SJCRH30 (cell line): ENCODE data around the gene PURA. TPM values are rescaled to one million over a fixed set of nuclear protein-coding genes. Genes with fewer than 3 reads are reported as not detected.
A peak's percentile ranks its signal among the peaks of the same experiment; 100 is the strongest.

ENCODE experiments used
- DNase-seq, 2 experiments: peaks; one replicate each; pipeline ENCODE4 v3.0.0-alpha.2; 2015 to 2020
- H3K27ac ChIP-seq: fragments of 250-450 bp; sonication (Bioruptor Pico); 2 replicates; pipeline ENCODE4 v1.5.1; 2020; ENCODE audit warnings: mild to moderate bottlenecking, moderate library complexity
- H3K27me3 ChIP-seq: fragments of 250-450 bp; sonication (Bioruptor Pico); 2 replicates; pipeline ENCODE4 v1.5.1; 2020; ENCODE audit warnings: mild to moderate bottlenecking, moderate library complexity
- H3K36me3 ChIP-seq: fragments of 250-450 bp; sonication (Bioruptor Pico); 2 replicates; pipeline ENCODE4 v1.5.1; 2020; ENCODE audit warnings: mild to moderate bottlenecking, moderate library complexity
- H3K4me1 ChIP-seq: fragments of 250-450 bp; sonication (Bioruptor Pico); 2 replicates; pipeline ENCODE4 v1.5.1; 2020; ENCODE audit warnings: mild to moderate bottlenecking, moderate library complexity
- H3K4me3 ChIP-seq: fragments of 250-450 bp; sonication (Bioruptor Pico); 2 replicates; pipeline ENCODE4 v1.5.1; 2020; ENCODE audit warnings: mild to moderate bottlenecking, moderate library complexity
- H3K9me3 ChIP-seq: fragments of 250-450 bp; sonication (Bioruptor Pico); replicated peaks from 2 replicates; pipeline ENCODE4 v1.5.1; 2020; ENCODE audit warnings: mild to moderate bottlenecking, moderate library complexity
- total RNA-seq: library from RNA; depleted of rRNA; stranded (reverse); fragments of >200 nt; shearing (Covaris generic); gene quantifications from 2 replicates; pipeline ENCODE4 v1.2.3, GENCODE V29; 2014

PURA gene
- total RNA-seq, 1 experiment from 2014 or later = 10.0 TPM

- Histone ChIP-seq H3K27ac (no peak overlapping the region), H3K9me3 (no peaks in the 10 kb centered on the region), H3K27me3 (peaks cover 3% of the 10 kb centered on the region; the same call in 1 of the 2 replicates), H3K36me3 (no peaks in the 10 kb centered on the region), H3K4me1 (no peaks in the 10 kb centered on the region), H3K4me3 (no peak overlapping the region)
- DNase-seq = no peak
Observed at GRCh38 chr5:140106101-140106500, 7.8 kb upstream of the PURA start.

- Histone ChIP-seq H3K36me3 (no peaks in the 10 kb centered on the region), H3K27ac (peak overlapping the region; percentile 75), H3K4me1 (no peaks in the 10 kb centered on the region), H3K9me3 (no peaks in the 10 kb centered on the region), H3K4me3 (peak overlapping the region; percentile 64), H3K27me3 (peaks cover 3% of the 10 kb centered on the region; the same call in 1 of the 2 replicates)
- DNase-seq = no peak
Observed at GRCh38 chr5:140106805-140107311, 7.1 kb upstream of the PURA start.

GRCh38 chr5:140107312-140108092 lies 6.4 kb upstream of the PURA start:
- H3K4me1 ChIP-seq = peaks cover under 1% of the 10 kb centered on the region; the same call in 1 of the 2 replicates
- peak overlapping the region; percentile 64 for H3K4me3 ChIP-seq
- peak; percentile 93 to 94 for DNase-seq
- H3K9me3 ChIP-seq = no peaks in the 10 kb centered on the region
- H3K27ac ChIP-seq = peak overlapping the region; percentile 75
- H3K36me3 ChIP-seq = no peaks in the 10 kb centered on the region
- H3K27me3 ChIP-seq = peaks cover 2% of the 10 kb centered on the region; the same call in 1 of the 2 replicates

- Histone ChIP-seq H3K36me3 (no peaks in the 10 kb centered on the region), H3K4me1 (peaks cover 3% of the 10 kb centered on the region; the same call in 1 of the 2 replicates), H3K27ac (peak overlapping the region; percentile 75; the same call in 1 of the 2 replicates), H3K9me3 (no peaks in the 10 kb centered on the region), H3K4me3 (peak overlapping the region; percentile 64), H3K27me3 (no peaks in the 10 kb centered on the region)
- DNase-seq = peak; percentile 17 to 40
Observed at GRCh38 chr5:140108093-140109017, 5.6 kb upstream of the PURA start.

GRCh38 chr5:140109018-140109758 lies 4.7 kb upstream of the PURA start:
- Histone ChIP-seq H3K4me3 (no peak overlapping the region), H3K27ac (no peak overlapping the region), H3K36me3 (no peaks in the 10 kb centered on the region), H3K27me3 (no peaks in the 10 kb centered on the region), H3K9me3 (no peaks in the 10 kb centered on the region), H3K4me1 (peaks cover 3% of the 10 kb centered on the region; the same call in 1 of the 2 replicates)
- DNase-seq = no peak

- Histone ChIP-seq H3K9me3 (no peaks in the 10 kb centered on the region), H3K4me3 (no peak overlapping the region)
- DNase-seq = no peak
Observed at GRCh38 chr5:140109759-140110645, 3.9 kb upstream of the PURA start.

GRCh38 chr5:140110646-140110957 lies 3.3 kb upstream of the PURA start:
- Histone ChIP-seq H3K27me3 (no peaks in the 10 kb centered on the region), H3K36me3 (no peaks in the 10 kb centered on the region), H3K9me3 (no peaks in the 10 kb centered on the region), H3K4me3 (no peak overlapping the region), H3K4me1 (peaks cover 3% of the 10 kb centered on the region; the same call in 1 of the 2 replicates), H3K27ac (no peak overlapping the region)
- DNase-seq = no peak

More at GRCh38 chr5:140109759-140110645, 3.9 kb upstream of the PURA start:
- Histone ChIP-seq H3K27ac (no peak overlapping the region), H3K36me3 (no peaks in the 10 kb centered on the region), H3K4me1 (peaks cover 3% of the 10 kb centered on the region; the same call in 1 of the 2 replicates), H3K27me3 (no peaks in the 10 kb centered on the region)

- Histone ChIP-seq H3K4me1 (peaks cover 3% of the 10 kb centered on the region; the same call in 1 of the 2 replicates), H3K27ac (no peak overlapping the region), H3K9me3 (no peaks in the 10 kb centered on the region), H3K4me3 (no peak overlapping the region), H3K36me3 (no peaks in the 10 kb centered on the region), H3K27me3 (no peaks in the 10 kb centered on the region)
- DNase-seq = no peak
Observed at GRCh38 chr5:140111011-140111858, 2.7 kb upstream of the PURA start.

GRCh38 chr5:140111859-140112551 lies 1.9 kb upstream of the PURA start:
- DNase-seq = no peak
- Histone ChIP-seq H3K36me3 (no peaks in the 10 kb centered on the region), H3K27me3 (no peaks in the 10 kb centered on the region), H3K27ac (no peak overlapping the region), H3K4me1 (peaks cover 3% of the 10 kb centered on the region; the same call in 1 of the 2 replicates), H3K4me3 (no peak overlapping the region), H3K9me3 (no peaks in the 10 kb centered on the region)

- Histone ChIP-seq H3K9me3 (no peaks in the 10 kb centered on the region), H3K36me3 (no peaks in the 10 kb centered on the region), H3K27me3 (no peaks in the 10 kb centered on the region), H3K4me3 (peak overlapping the region; percentile 89), H3K27ac (no peak overlapping the region), H3K4me1 (peaks cover 3% of the 10 kb centered on the region; the same call in 1 of the 2 replicates)
- DNase-seq = no peak
Observed at GRCh38 chr5:140112685-140113179, 1.2 kb upstream of the PURA start.

- peak overlapping the region; percentile 89 for H3K4me3 ChIP-seq
- peak; percentile 31 to 37 for DNase-seq
- peaks cover 3% of the 10 kb centered on the region; the same call in 1 of the 2 replicates for H3K4me1 ChIP-seq
- H3K9me3 ChIP-seq = no peaks in the 10 kb centered on the region
- no peaks in the 10 kb centered on the region for H3K27me3 ChIP-seq
- no peaks in the 10 kb centered on the region for H3K36me3 ChIP-seq
- H3K27ac ChIP-seq = peak overlapping the region; percentile 66
Observed at GRCh38 chr5:140113180-140113698, 670 bp upstream of the PURA start.
